SKM-1 treated with dmso at 0.1 percent for 144 hours (cell line): ENCODE measurements around the gene UPK3BL2.
"Not testable (repeated sequence)": the region's sequence is repeated elsewhere in the genome, so short reads cannot be mapped to it uniquely, and the experiment has no call there.

Source experiments
- DNase-seq: peaks from one replicate; lab custom pipeline; 2025; ENCODE audit not compliant: unreplicated experiment; lab: John Stamatoyannopoulos, UW

The UPK3BL2 gene, protein sequence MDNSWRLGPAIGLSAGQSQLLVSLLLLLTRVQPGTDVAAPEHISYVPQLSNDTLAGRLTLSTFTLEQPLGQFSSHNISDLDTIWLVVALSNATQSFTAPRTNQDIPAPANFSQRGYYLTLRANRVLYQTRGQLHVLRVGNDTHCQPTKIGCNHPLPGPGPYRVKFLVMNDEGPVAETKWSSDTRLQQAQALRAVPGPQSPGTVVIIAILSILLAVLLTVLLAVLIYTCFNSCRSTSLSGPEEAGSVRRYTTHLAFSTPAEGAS

DNA sequence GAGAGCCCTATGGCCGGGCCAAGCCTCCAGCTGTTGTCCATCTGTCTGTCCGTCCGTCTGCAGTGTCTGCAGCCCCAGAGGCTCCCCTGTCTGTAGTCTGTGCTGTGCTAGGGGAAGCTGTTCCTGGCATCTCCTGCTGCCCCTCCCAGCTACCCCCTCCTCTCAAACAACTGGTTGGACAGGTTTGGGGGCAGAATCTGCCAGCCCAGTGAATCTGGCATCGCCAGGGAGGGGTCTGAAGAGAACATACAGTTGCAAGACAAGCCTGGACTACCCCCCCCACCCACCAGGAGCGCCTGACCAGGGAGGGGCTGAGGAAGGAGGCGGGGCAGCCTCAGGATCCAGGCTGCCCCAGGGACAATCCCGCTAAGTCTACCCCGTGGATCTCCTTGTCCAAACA lies at the start of gene UPK3BL2:
Gene UPK3BL2, minus strand, starts transcription at position 101 of the 400 bp plus-strand sequence. Its CDS starts 60 bp downstream, at position 41.
- DNase-seq, result not testable (repeated sequence)

GRCh38 chr7:102592477-102593019 lies 49.1 kb upstream of the UPK3BL2 start:
- not testable (repeated sequence) for DNase-seq

- DNase-seq, result not testable (repeated sequence)
Measured at GRCh38 chr7:102589857-102590256, 46.4 kb upstream of the UPK3BL2 start.

DNA sequence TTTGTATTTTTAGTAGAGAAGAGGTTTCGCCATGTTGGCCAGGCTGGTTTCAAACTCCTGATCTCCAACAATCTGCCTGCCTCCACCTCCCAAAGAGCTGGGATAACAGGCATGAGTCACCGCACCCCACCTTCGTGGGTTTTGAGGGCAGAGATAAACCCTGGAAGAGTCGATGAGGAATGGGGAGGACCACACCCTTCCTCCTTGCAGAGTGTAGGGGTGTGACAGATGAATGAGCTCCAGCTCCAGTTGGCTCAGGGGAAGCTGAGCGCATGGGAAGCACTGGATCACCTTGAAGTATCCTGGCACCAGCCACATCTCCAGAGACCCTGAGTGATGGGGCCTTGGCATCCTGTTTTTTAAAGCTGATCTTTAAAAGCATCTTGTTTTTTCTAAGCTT lies 40.0 kb upstream of the UPK3BL2 start:
- DNase-seq, result not testable (repeated sequence)

DNA sequence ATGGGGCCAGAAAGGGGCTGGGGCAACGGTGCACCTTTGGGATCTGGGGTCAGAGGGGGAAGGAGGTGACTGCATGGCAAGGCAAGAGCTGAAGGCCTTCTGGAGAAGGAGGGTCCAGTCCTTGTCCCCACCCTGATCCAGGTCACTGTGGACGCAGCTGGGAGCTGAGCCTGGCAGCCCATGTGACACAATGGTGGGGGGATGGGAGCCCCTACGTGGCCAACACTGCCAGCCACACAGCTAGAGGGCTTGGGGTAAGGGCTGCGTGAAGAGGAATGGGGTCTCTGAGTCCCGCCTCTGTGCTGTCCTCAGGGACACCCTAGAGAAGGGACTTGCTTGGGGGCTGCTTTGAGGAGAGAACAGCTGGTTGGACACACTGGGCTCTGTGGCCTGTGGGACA lies 38.2 kb upstream of the UPK3BL2 start:
- DNase-seq, result not testable (repeated sequence)

GRCh38 chr7:102578486-102578885 lies 35.0 kb upstream of the UPK3BL2 start:
- DNase-seq, result not testable (repeated sequence)

GRCh38 chr7:102577315-102578240 lies 34.1 kb upstream of the UPK3BL2 start:
- DNase-seq, result not testable (repeated sequence)

DNA sequence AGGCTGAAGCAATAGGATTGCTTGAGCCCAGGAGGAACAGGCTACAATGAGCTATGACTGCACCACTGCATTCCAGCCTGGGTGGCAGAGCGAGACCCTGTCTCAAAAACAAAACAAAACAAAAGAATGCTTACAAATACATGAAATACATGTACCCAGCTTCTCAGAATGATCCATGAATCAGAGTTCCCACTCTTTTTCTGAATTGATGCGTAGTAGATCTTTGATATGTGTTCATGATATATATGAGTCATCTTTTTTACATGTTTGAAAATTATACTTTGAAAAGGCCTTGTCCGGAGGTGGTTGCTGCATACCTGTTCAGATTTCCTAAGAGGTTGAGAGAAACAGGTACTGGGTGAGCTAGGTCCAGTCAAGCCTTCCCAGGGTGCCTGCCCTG lies 32.9 kb upstream of the UPK3BL2 start:
- not testable (repeated sequence) for DNase-seq

DNA sequence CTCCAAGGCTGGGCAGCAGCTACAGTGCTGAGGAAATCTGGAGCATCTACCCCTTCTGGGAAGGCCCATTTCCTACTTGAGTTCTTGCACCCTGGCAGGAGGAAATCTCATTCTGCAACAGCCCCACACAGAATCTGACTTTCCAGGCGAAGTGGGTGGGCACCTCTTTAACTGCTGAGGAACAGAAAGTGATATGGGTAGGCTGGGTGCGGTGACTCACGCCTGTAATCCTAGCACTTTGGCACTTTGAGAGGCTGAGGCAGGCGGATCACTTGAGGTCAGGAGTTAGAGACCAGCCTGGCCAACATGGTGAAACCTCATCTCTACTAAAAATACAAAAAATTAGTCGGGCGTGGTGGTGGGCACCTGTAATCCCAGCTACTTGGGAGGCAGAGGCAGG lies 31.1 kb upstream of the UPK3BL2 start:
- DNase-seq, result not testable (repeated sequence)

GRCh38 chr7:102572261-102573239 lies 29.1 kb upstream of the UPK3BL2 start, which contains the start of gene POLR2J3:
TSS of gene POLR2J3 (minus strand) at chr7:102572583. CDS start at chr7:102572521, 62 bp downstream.
- not testable (repeated sequence) for DNase-seq

- not testable (repeated sequence) for DNase-seq
Measured at GRCh38 chr7:102568620-102569019, 25.1 kb upstream of the UPK3BL2 start.

DNA sequence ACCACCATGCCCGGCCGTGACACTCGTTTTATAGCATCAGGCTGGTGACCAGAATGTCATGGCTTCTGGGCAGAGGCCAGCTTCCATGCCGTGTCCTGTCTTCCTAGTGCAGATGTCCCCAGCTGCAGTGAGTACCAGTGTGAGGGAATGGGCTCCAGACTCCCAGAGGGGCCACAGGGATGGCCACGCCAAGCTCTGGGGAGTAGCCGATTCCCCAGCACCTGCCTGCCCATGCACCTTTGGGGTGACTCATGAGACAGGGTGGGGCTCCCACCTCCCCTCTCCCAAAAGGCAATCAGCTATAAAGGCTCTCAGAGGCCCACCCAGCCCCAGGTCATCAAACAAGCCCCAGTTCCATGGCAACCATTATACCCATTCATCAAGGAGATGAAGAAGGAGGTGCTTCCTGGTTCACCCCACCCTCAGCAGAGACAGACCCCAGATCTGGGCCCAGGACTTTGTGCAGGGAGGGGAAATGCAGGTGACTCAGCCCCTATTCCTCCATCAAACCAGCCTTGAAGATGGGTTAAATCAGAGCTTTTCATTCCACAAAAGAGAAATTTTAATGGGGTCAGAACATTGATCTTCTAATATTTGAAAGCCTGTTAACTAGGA lies 7.4 kb upstream of the UPK3BL2 start, which contains the start of gene SPDYE2:
Gene SPDYE2, plus strand, starts transcription at position 419 of the 615 bp plus-strand sequence. CDS start 2,030 bp downstream, outside the sequence.
- DNase-seq, result not testable (repeated sequence)

- not testable (repeated sequence) for DNase-seq
Measured at GRCh38 chr7:102546353-102546752, 2.9 kb upstream of the UPK3BL2 start.

DNA sequence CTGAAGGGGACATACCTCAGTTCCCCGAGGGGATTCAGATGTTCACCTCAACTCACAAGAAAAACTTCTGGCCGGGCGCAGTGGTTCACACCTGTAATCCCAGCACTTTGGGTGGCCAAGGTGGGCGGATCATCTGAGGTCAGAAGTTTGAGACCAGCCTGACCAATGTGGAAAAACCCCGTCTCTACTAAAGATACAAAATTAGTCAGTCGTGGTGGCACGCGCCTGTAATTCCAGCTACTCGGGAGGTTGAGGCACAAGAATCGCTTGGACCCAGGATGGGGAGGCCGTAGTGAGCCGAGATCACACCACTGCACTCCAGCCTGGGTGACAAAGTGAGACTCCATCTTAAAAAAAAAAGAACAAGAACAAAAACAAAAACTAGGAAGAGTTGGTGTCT lies 1.8 kb upstream of the UPK3BL2 start:
- DNase-seq, result not testable (repeated sequence)

GRCh38 chr7:102544372-102544771 lies 876 bp upstream of the UPK3BL2 start:
- DNase-seq, result not testable (repeated sequence)

- not testable (repeated sequence) for DNase-seq
Measured at GRCh38 chr7:102542771-102543170, 725 bp downstream of the UPK3BL2 start.

GRCh38 chr7:102542083-102542482 lies 1.4 kb downstream of the UPK3BL2 start:
- DNase-seq, result not testable (repeated sequence)

- not testable (repeated sequence) for DNase-seq
Measured at GRCh38 chr7:102540604-102541003, 2.9 kb downstream of the UPK3BL2 start.

DNA sequence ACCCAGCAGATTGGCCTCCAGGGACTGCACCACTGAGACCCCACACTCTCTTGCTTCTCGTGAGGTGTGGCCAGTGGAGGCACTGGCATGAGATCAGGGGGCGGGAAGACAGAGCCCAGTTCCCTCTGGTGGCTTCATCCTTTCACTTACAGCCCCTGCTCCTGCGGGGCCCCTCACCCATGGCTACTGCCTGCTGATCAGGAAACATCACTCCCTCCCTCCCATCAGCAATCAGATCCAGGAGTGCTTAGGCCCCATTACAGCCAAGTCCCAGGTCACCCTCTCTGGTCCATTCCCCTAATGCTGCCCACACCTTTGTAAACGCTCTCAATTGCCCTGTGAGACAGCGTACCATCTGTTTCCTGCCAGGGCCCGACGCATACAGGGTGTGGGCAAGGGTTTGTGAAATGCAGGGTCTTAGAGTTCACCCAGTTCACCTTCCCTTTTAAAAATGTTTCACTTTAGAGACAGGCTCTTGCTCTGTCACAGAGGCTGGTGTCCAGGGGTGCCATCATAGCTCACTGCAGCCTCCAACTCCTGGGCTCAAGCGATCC lies 8.4 kb downstream of the UPK3BL2 start:
- not testable (repeated sequence) for DNase-seq
